GM12892 (cell line): ENCODE measurements around the gene SMOC2.

Experiments
- POLR2A ChIP-seq: IDR thresholded peaks from 2 replicates; pipeline ENCODE4 v1.6.1; 2011; ENCODE audit warnings: low read depth, low read length, control low read depth
- TAF1 ChIP-seq: IDR thresholded peaks from 2 replicates; pipeline ENCODE4 v1.6.1; 2011; ENCODE audit warnings: low read depth, mild to moderate bottlenecking, control low read depth, low read length, borderline replicate concordance

- no peak for TF ChIP-seq POLR2A
- no peak for TF ChIP-seq TAF1
Observed at GRCh38 chr6:168643401-168643800, 202.4 kb downstream of the SMOC2 start.
